ENCODE measurements around the gene NINJ2.

NINJ2 gene

GRCh38 chr12:527729-528128, 135.5 kb downstream of the NINJ2 start:
- no peak for DNase-seq (ENCODE audit: low spot score)

GRCh38 chr12:527241-527640, 136.0 kb downstream of the NINJ2 start:
- no peak for DNase-seq (ENCODE audit: low spot score)

- DNase-seq (ENCODE audit: low spot score), result no peak
Observed at GRCh38 chr12:526089-526488, 137.2 kb downstream of the NINJ2 start.

- DNase-seq (ENCODE audit: low spot score), result no peak
Observed at GRCh38 chr12:524167-524951, 138.9 kb downstream of the NINJ2 start.

GRCh38 chr12:522692-523378, 140.4 kb downstream of the NINJ2 start:
- no peak for DNase-seq (ENCODE audit: low spot score)

GRCh38 chr12:520119-520518, 143.1 kb downstream of the NINJ2 start:
- DNase-seq (ENCODE audit: low spot score), result no peak

- DNase-seq (ENCODE audit: low spot score), result no peak
Observed at GRCh38 chr12:517538-517937, 145.7 kb downstream of the NINJ2 start.
